HepG2 (cell line): ENCODE results near the gene GJB1. TPM values are rescaled to one million over a fixed set of nuclear protein-coding genes. Genes with fewer than 3 reads are reported as not detected.

ENCODE experiments used
- E2F1 ChIP-seq: sonication (generic); formaldehyde crosslinking; IDR thresholded peaks from 2 replicates; pipeline ENCODE4 v1.5.0; 2020; ENCODE audit warnings: missing genetic modification reagents
- ELK4 ChIP-seq: sonication (generic); formaldehyde crosslinking; IDR thresholded peaks from 2 replicates; pipeline ENCODE4 v1.9.0; 2021; ENCODE audit warnings: missing genetic modification reagents, borderline replicate concordance
- GTF2F1 ChIP-seq: fragments of 150-350 bp; IDR thresholded peaks from 2 replicates; pipeline ENCODE4 v1.6.1; 2014; ENCODE audit warnings: low read length
- HNF4G ChIP-seq, 2 experiments: sonication (generic) in 1 of 2; formaldehyde crosslinking in 1 of 2; IDR thresholded peaks; 2 replicates each; pipeline versions ENCODE4 v1.4.0 to v1.6.1; 2011 to 2020; ENCODE audit warnings: borderline replicate concordance in 2 of 2, low read depth in 2 of 2, mild to moderate bottlenecking in 2 of 2, low read length in 1 of 2, missing genetic modification reagents in 1 of 2, moderate library complexity in 1 of 2
- HNRNPUL1 ChIP-seq: fragments of 200-400 bp; formaldehyde crosslinking; IDR thresholded peaks from 2 replicates; pipeline ENCODE4 v1.6.1; 2017; ENCODE audit warnings: low read depth, mild to moderate bottlenecking, low read length, moderate library complexity
- IKZF4 ChIP-seq: sonication (generic); formaldehyde crosslinking; IDR thresholded peaks from 2 replicates; pipeline ENCODE4 v1.5.1; 2020; ENCODE audit warnings: borderline replicate concordance, mild to moderate bottlenecking, low read depth, missing genetic modification reagents; ENCODE audit errors: not compliant biosample characterization
- KLF16 ChIP-seq, 2 experiments: sonication (generic) in 1 of 2; formaldehyde crosslinking in 1 of 2; IDR thresholded peaks; 2 replicates each; pipeline versions ENCODE4 v1.6.1 to v1.8.0; 2016 to 2023; ENCODE audit warnings: missing genetic modification reagents in 2 of 2, missing compliant biosample characterization in 1 of 2
- KLF9 ChIP-seq: IDR thresholded peaks from 2 replicates; pipeline ENCODE4 v1.6.1; 2016; ENCODE audit warnings: low read depth
- MIER3 ChIP-seq: IDR thresholded peaks from 2 replicates; pipeline ENCODE4 v1.6.1; 2016; ENCODE audit warnings: missing compliant biosample characterization, borderline replicate concordance
- MXD4 ChIP-seq: IDR thresholded peaks from 2 replicates; pipeline ENCODE4 v1.6.1; 2016; ENCODE audit warnings: mild to moderate bottlenecking, missing biosample characterization, missing genetic modification reagents
- RAD51 ChIP-seq: fragments of 450-650 bp; IDR thresholded peaks from 2 replicates; pipeline ENCODE4 v1.6.1; 2016; ENCODE audit warnings: borderline replicate concordance
- TBP ChIP-seq: sonication (generic); formaldehyde crosslinking; IDR thresholded peaks from 2 replicates; pipeline ENCODE4 v1.5.0; 2020; ENCODE audit warnings: missing genetic modification reagents
- ZEB1 ChIP-seq: IDR thresholded peaks from 2 replicates; pipeline ENCODE4 v1.6.1; 2012; ENCODE audit warnings: mild to moderate bottlenecking, low read depth, inconsistent platforms; ENCODE audit not compliant: insufficient replicate concordance
- ZNF143 ChIP-seq: sonication (generic); formaldehyde crosslinking; IDR thresholded peaks from 2 replicates; pipeline ENCODE4 v1.4.0; 2020; ENCODE audit warnings: missing genetic modification reagents
- ZNF879 ChIP-seq: sonication (generic); formaldehyde crosslinking; IDR thresholded peaks from 2 replicates; pipeline ENCODE4 v1.8.1; 2023; ENCODE audit warnings: missing genetic modification reagents
- polyA plus RNA-seq, 8 experiments: library from polyadenylated mRNA; depleted of rRNA in 3 of 8; stranded (reverse) in 7 of 8; unstranded in 1 of 8; fragments of >200 nt; fragmentation: Illumina TruSeq in 4 of 8; extraction: Trizol in 4 of 8; gene quantifications; 2 replicates each; pipeline versions ENCODE4 v1.2.1 to v1.2.3, GENCODE V29; 2011 to 2016; ENCODE audit warnings: low read depth in 4 of 8, missing spikeins in 1 of 8, mixed read lengths in 1 of 8; ENCODE audit not compliant: insufficient read depth in 1 of 8
- total RNA-seq, 5 experiments: library from RNA; depleted of rRNA; stranded (reverse); fragments of >200 nt; fragmentation: Illumina TruSeq; extraction: Trizol; gene quantifications; 2 replicates each; pipeline ENCODE4 v1.2.3, GENCODE V29; 2016; ENCODE audit warnings: low read depth in 1 of 5
- TF ChIP-seq, protein P1 (sequence below): sonication (generic); formaldehyde crosslinking; IDR thresholded peaks from 2 replicates; pipeline ENCODE4 v1.4.0; 2020; ENCODE audit warnings: missing genetic modification reagents
- TF ChIP-seq, protein P2 (sequence below): sonication (generic); formaldehyde crosslinking; IDR thresholded peaks from 2 replicates; pipeline ENCODE4 v1.8.1; 2023; ENCODE audit warnings: mild to moderate bottlenecking, moderate library complexity, missing genetic modification reagents
- TF ChIP-seq, protein P3 (sequence below): sonication (generic); formaldehyde crosslinking; IDR thresholded peaks from 2 replicates; pipeline ENCODE4 v1.9.0; 2021; ENCODE audit warnings: missing genetic modification reagents, borderline replicate concordance

Gene GJB1
- total and polyA plus RNA-seq, 2 of the 13 experiments (the other 11 are each of a cell fraction or from before 2014, with no cell fraction given) = 111 to 161 TPM

DNA sequence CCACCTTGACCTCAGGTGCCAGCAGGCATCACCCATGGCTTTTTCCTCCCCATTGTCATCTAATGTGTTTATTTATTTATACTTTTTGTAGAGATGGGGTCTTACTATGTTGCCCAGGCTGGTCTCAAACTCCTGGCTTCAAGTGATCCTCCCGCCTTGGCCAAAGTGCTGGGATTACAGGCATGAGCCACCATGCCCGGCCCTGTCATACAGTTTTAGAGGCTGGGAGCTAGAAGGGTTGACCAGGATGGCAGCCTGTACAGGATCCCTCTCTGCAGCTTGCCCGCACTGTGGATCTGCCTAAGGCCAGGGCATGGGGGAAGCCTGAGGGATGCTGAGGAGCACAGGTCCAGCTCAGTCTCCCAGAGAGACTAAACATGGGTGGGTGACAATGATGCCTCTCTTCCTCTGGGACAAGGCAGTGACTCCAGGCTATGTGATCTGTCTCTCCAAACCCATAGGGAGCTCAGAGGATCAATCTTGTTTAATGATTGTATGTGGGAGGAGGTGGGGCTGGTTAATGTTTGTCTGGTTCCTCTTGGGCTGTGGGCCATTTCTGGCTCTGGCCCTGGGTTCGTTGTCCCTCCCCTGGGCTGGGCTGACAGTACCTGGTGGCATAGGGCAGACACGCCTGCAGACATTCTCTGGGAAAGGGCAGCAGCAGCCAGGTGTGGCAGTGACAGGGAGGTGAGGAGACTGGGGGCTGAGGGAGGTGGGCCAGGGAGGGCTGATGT, 8.3 kb upstream of the GJB1 start (continued):
- TF ChIP-seq ELK4 (no peak), RAD51 (no peak), TBP (CRISPR knock-in tag) (no peak), ZNF143 (no peak), HNRNPUL1 (no peak), GTF2F1 (no peak), KLF9 (CRISPR knock-in tag) (no peak), ZEB1 (peak; percentile 94), KLF16 (CRISPR knock-in tag; IDR thresholded peaks at IDR 0.05) (peak in 1 of 2 experiments; percentile 23; a peak in 1 of 4 replicates), MXD4 (CRISPR knock-in tag) (peak; percentile 58; the same call in 1 of the 2 replicates), HNF4G (IDR thresholded peaks at IDR 0.05; ENCODE audit: borderline replicate concordance, low read depth, low read length) (no peak), HNF4G (CRISPR knock-in tag; IDR thresholded peaks at IDR 0.05; ENCODE audit: borderline replicate concordance, low read depth) (no peak), E2F1 (CRISPR knock-in tag) (no peak), ZNF879 (CRISPR knock-in tag) (no peak), MIER3 (CRISPR knock-in tag) (peak; percentile 75; the same call in 1 of the 2 replicates), IKZF4 (CRISPR knock-in tag) (no peak)
- TF ChIP-seq, protein P1, sequence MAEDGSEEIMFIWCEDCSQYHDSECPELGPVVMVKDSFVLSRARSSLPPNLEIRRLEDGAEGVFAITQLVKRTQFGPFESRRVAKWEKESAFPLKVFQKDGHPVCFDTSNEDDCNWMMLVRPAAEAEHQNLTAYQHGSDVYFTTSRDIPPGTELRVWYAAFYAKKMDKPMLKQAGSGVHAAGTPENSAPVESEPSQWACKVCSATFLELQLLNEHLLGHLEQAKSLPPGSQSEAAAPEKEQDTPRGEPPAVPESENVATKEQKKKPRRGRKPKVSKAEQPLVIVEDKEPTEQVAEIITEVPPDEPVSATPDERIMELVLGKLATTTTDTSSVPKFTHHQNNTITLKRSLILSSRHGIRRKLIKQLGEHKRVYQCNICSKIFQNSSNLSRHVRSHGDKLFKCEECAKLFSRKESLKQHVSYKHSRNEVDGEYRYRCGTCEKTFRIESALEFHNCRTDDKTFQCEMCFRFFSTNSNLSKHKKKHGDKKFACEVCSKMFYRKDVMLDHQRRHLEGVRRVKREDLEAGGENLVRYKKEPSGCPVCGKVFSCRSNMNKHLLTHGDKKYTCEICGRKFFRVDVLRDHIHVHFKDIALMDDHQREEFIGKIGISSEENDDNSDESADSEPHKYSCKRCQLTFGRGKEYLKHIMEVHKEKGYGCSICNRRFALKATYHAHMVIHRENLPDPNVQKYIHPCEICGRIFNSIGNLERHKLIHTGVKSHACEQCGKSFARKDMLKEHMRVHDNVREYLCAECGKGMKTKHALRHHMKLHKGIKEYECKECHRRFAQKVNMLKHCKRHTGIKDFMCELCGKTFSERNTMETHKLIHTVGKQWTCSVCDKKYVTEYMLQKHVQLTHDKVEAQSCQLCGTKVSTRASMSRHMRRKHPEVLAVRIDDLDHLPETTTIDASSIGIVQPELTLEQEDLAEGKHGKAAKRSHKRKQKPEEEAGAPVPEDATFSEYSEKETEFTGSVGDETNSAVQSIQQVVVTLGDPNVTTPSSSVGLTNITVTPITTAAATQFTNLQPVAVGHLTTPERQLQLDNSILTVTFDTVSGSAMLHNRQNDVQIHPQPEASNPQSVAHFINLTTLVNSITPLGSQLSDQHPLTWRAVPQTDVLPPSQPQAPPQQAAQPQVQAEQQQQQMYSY (CRISPR knock-in tag) = 0 out of 2 replicates have a peak, but pooled peaks have one; percentile 9
- TF ChIP-seq, protein P2, sequence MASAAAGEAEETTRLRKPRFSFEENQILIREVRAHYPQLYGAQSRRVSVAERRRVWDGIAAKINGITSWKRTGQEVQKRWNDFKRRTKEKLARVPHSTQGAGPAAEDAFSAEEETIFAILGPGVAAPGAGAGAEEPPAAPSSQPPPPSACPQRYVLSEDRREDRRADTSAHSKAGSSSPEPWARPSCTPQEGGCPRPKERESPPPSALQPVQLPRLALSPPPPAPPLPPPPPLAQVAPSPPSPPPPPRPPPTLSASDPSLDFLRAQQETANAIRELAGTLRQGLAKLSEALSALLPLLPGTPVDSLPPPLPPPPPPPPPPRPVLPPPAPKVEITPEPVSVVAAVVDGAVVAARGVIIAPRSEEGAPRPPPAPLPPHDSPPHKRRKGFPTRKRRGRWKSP (CRISPR knock-in tag) = 0 out of 2 replicates have a peak, but pooled peaks have one; percentile 54
- TF ChIP-seq, protein P3, sequence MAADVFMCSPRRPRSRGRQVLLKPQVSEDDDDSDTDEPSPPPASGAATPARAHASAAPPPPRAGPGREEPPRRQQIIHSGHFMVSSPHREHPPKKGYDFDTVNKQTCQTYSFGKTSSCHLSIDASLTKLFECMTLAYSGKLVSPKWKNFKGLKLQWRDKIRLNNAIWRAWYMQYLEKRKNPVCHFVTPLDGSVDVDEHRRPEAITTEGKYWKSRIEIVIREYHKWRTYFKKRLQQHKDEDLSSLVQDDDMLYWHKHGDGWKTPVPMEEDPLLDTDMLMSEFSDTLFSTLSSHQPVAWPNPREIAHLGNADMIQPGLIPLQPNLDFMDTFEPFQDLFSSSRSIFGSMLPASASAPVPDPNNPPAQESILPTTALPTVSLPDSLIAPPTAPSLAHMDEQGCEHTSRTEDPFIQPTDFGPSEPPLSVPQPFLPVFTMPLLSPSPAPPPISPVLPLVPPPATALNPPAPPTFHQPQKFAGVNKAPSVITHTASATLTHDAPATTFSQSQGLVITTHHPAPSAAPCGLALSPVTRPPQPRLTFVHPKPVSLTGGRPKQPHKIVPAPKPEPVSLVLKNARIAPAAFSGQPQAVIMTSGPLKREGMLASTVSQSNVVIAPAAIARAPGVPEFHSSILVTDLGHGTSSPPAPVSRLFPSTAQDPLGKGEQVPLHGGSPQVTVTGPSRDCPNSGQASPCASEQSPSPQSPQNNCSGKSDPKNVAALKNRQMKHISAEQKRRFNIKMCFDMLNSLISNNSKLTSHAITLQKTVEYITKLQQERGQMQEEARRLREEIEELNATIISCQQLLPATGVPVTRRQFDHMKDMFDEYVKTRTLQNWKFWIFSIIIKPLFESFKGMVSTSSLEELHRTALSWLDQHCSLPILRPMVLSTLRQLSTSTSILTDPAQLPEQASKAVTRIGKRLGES = no peak
